H1 (cell line): Measurements from ENCODE around the gene DAGLA. TPM values are rescaled to one million over a fixed set of nuclear protein-coding genes. Genes with fewer than 3 reads are reported as not detected.

Source experiments
- CTCF ChIA-PET: fragments of 300-600 bp; sonication (Branson Sonifier 250); formaldehyde crosslinking; loops from one replicate; lab custom pipeline; 2021; ENCODE audit not compliant: partially characterized antibody; lab: Charles Lee
- POLR2A ChIA-PET: fragments of 300-600 bp; sonication (Branson Sonifier 250); formaldehyde crosslinking; loops from one replicate; lab custom pipeline; 2021; ENCODE audit warnings: inconsistent platforms; ENCODE audit not compliant: partially characterized antibody; lab: Charles Lee
- DNase-seq, 2 experiments: peaks; one replicate each; pipeline versions ENCODE4 v3.0.0 to v3.0.0-alpha.2; 2010 to 2022; ENCODE audit warnings: low spot score in 2 of 2, low read depth in 1 of 2, mixed read lengths in 1 of 2
- FAIRE-seq: peaks from 2 replicates; lab custom pipeline; 2011; peaks lifted over from hg19 to GRCh38; lab: Jason Lieb, UNC
- H2AFZ ChIP-seq: 2 replicates; pipeline ENCODE4 v1.8.1; 2012; ENCODE audit warnings: low read length, inconsistent platforms
- H2AK5ac ChIP-seq: 2 replicates; pipeline ENCODE4 v1.6.1; 2013; ENCODE audit warnings: low read depth, low read length
- H2BK120ac ChIP-seq: replicated peaks from 2 replicates; pipeline ENCODE3; 2013; ENCODE audit warnings: low read depth, low read length, inconsistent platforms
- H2BK12ac ChIP-seq: 2 replicates; pipeline ENCODE4 v1.6.1; 2013; ENCODE audit warnings: low read depth, low read length
- H2BK15ac ChIP-seq: 2 replicates; pipeline ENCODE4 v1.6.1; 2013; ENCODE audit warnings: low read length
- H2BK20ac ChIP-seq: 2 replicates; pipeline ENCODE4 v1.6.1; 2013; ENCODE audit warnings: low read length
- H2BK5ac ChIP-seq: 2 replicates; pipeline ENCODE4 v1.6.1; 2013; ENCODE audit warnings: low read depth, low read length
- H3K14ac ChIP-seq: 2 replicates; pipeline ENCODE4 v1.6.1; 2013; ENCODE audit warnings: inconsistent platforms; ENCODE audit not compliant: insufficient read length
- H3K18ac ChIP-seq: 2 replicates; pipeline ENCODE4 v1.6.1; 2013; ENCODE audit warnings: low read length; ENCODE audit errors: extremely low read depth
- H3K23ac ChIP-seq: 2 replicates; pipeline ENCODE4 v1.6.1; 2013; ENCODE audit warnings: inconsistent platforms; ENCODE audit not compliant: insufficient read length
- H3K23me2 ChIP-seq: 2 replicates; pipeline ENCODE4 v1.6.1; 2013; ENCODE audit warnings: low read depth, low read length
- H3K27ac ChIP-seq: 2 replicates; pipeline ENCODE4 v1.6.1; 2011; ENCODE audit warnings: low read depth, low read length, inconsistent platforms
- H3K27me3 ChIP-seq, 4 experiments: replicated peaks in 1 of 4; 1 replicate in 1 of 4; 2 replicates in 3 of 4; pipeline versions ENCODE4 v1.6.1 to v1.8.1; 2011 to 2013; ENCODE audit warnings: low read length in 3 of 4, mild to moderate bottlenecking in 3 of 4, inconsistent platforms in 2 of 4, mixed read lengths in 2 of 4, moderate library complexity in 1 of 4; ENCODE audit not compliant: control insufficient read depth in 3 of 4, insufficient read depth in 3 of 4; ENCODE audit errors: extremely low read depth in 1 of 4
- H3K36me3 ChIP-seq, 4 experiments: 2 replicates each; pipeline versions ENCODE4 v1.6.1 to v1.8.1; 2011 to 2013; ENCODE audit warnings: mild to moderate bottlenecking in 4 of 4, low read length in 3 of 4, moderate library complexity in 2 of 4, control low read depth in 1 of 4, inconsistent platforms in 1 of 4; ENCODE audit not compliant: insufficient read depth in 4 of 4, control insufficient read depth in 2 of 4
- H3K4ac ChIP-seq: replicated peaks from 2 replicates; pipeline ENCODE3; 2013; ENCODE audit warnings: low read length, low read depth, mixed read lengths, inconsistent platforms; ENCODE audit not compliant: insufficient read length
- H3K4me1 ChIP-seq, 4 experiments: replicated peaks in 1 of 4; 1 replicate in 1 of 4; 2 replicates in 3 of 4; pipeline versions ENCODE4 v1.6.1 to v1.8.1; 2011 to 2013; ENCODE audit warnings: low read length in 3 of 4, inconsistent platforms in 2 of 4, mixed read lengths in 1 of 4; ENCODE audit not compliant: insufficient read depth in 4 of 4, control insufficient read depth in 3 of 4
- H3K4me2 ChIP-seq, 2 experiments: 2 replicates each; pipeline versions ENCODE4 v1.6.1 to v1.8.1; 2011 to 2013; ENCODE audit warnings: low read depth in 2 of 2, low read length in 2 of 2, control low read depth in 1 of 2, inconsistent platforms in 1 of 2, mild to moderate bottlenecking in 1 of 2; ENCODE audit not compliant: insufficient read depth in 1 of 2
- H3K4me3 ChIP-seq, 4 experiments: fragments of 200-600, 300-600 bp in 1 of 4; sonication (generic), shearing (Covaris generic), sonication (Bioruptor Twin) in 1 of 4; 2 replicates each; pipeline versions ENCODE4 v1.5.1 to v1.8.1; 2011 to 2016; ENCODE audit warnings: low read length in 4 of 4, low read depth in 3 of 4, control low read depth in 2 of 4, inconsistent platforms in 2 of 4, mild to moderate bottlenecking in 2 of 4, mixed read lengths in 1 of 4, moderate library complexity in 1 of 4; ENCODE audit not compliant: insufficient read depth in 2 of 4; ENCODE audit errors: extremely low read depth in 1 of 4
- H3K56ac ChIP-seq: replicated peaks from 2 replicates; pipeline ENCODE3; 2013; ENCODE audit warnings: low read depth, mild to moderate bottlenecking, mixed read lengths, low read length, inconsistent platforms; ENCODE audit not compliant: insufficient read length
- H3K79me1 ChIP-seq: 2 replicates; pipeline ENCODE4 v1.6.1; 2013; ENCODE audit warnings: low read depth, low read length, control low read depth
- H3K79me2 ChIP-seq, 2 experiments: 2 replicates each; pipeline versions ENCODE4 v1.6.1 to v1.8.1; 2012 to 2013; ENCODE audit warnings: low read length in 2 of 2, mild to moderate bottlenecking in 2 of 2, inconsistent platforms in 1 of 2; ENCODE audit not compliant: insufficient read depth in 2 of 2, control insufficient read depth in 1 of 2
- H3K9ac ChIP-seq, 4 experiments: replicated peaks in 1 of 4; 1 replicate in 1 of 4; 2 replicates in 3 of 4; pipeline versions ENCODE4 v1.6.1 to v1.8.1; 2011 to 2013; ENCODE audit warnings: low read depth in 3 of 4, low read length in 3 of 4, control low read depth in 2 of 4, mild to moderate bottlenecking in 2 of 4, moderate library complexity in 2 of 4, inconsistent platforms in 1 of 4; ENCODE audit errors: extremely low read depth in 1 of 4
- H3K9me3 ChIP-seq, 2 experiments: 2 replicates each; pipeline versions ENCODE4 v1.6.1 to v1.8.1; 2012 to 2013; ENCODE audit warnings: mild to moderate bottlenecking in 2 of 2, moderate library complexity in 2 of 2, control low read depth in 1 of 2, inconsistent platforms in 1 of 2, low read depth in 1 of 2, low read length in 1 of 2, mixed read lengths in 1 of 2; ENCODE audit not compliant: insufficient read depth in 2 of 2
- H4K20me1 ChIP-seq, 2 experiments: replicated peaks in 1 of 2; 2 replicates each; pipeline versions ENCODE3 to v1.8.1; 2011 to 2013; ENCODE audit warnings: inconsistent platforms in 2 of 2, low read length in 2 of 2, mild to moderate bottlenecking in 1 of 2; ENCODE audit not compliant: insufficient read depth in 2 of 2, control insufficient read depth in 1 of 2
- H4K5ac ChIP-seq: 2 replicates; pipeline ENCODE4 v1.6.1; 2013; ENCODE audit warnings: low read length, low read depth, mixed read lengths, inconsistent platforms; ENCODE audit not compliant: insufficient read length
- H4K8ac ChIP-seq: 2 replicates; pipeline ENCODE4 v1.8.0; 2013; ENCODE audit warnings: mild to moderate bottlenecking, moderate library complexity, low read length, inconsistent platforms; ENCODE audit not compliant: insufficient read depth; ENCODE audit errors: extremely low read depth
- H4K91ac ChIP-seq: replicated peaks from 2 replicates; pipeline ENCODE3; 2013; ENCODE audit warnings: low read length, mixed read lengths, inconsistent platforms; ENCODE audit not compliant: insufficient read length
- BACH1 ChIP-seq: IDR thresholded peaks from 2 replicates; pipeline ENCODE4 v1.6.1; 2012; ENCODE audit warnings: low read length, improper control_type of control experiment
- BCL11A ChIP-seq, 2 experiments: IDR thresholded peaks; one replicate each; pipeline ENCODE4 v1.6.1; 2011; ENCODE audit warnings: low read depth in 2 of 2, low read length in 2 of 2, mild to moderate bottlenecking in 2 of 2
- CBX5 ChIP-seq: fragments of 300-800, 300-1000 bp; sonication (generic); IDR thresholded peaks from 2 replicates; pipeline ENCODE4 v1.7.1; 2016; ENCODE audit warnings: antibody characterized with exemption, low read length, low read depth
- WGBS, 2 experiments: shearing (Covaris generic) in 1 of 2; methylation state at CpG; one replicate each; pipeline versions ENCODE4 v1.1.6 to v1.1.7; 2013 to 2015; ENCODE audit warnings: low lambda C conversion rate in 2 of 2, mixed read lengths in 2 of 2, inconsistent platforms in 1 of 2, low coverage in 1 of 2, missing lambda C conversion rate in 1 of 2; ENCODE audit not compliant: insufficient replicate concordance in 2 of 2, insufficient coverage in 1 of 2, insufficient read length in 1 of 2; ENCODE audit errors: extremely low coverage in 1 of 2, missing lambda C conversion rate in 1 of 2; 5-methylcytosine and 5-hydroxymethylcytosine counted together
- polyA plus RNA-seq, 7 experiments: library from polyadenylated mRNA; depleted of rRNA in 3 of 7; stranded (reverse) in 5 of 7; unstranded in 2 of 7; fragments of >200 nt in 5 of 7; fragments of 200-250 nt in 2 of 7; gene quantifications; 1 replicate in 5 of 7; 2 replicates in 1 of 7; 4 replicates in 1 of 7; pipeline versions ENCODE4 v1.2.1 to v1.2.3, GENCODE V29; 2011 to 2013; ENCODE audit warnings: missing spikeins in 2 of 7, mixed read lengths in 2 of 7
- total RNA-seq: library from RNA; stranded (reverse); fragmentation: NEBNext Ultra II Directional; extraction: Animal tissue kit (Norgen Biotek cat#: 25700); gene quantifications from 2 replicates; pipeline ENCODE4 v1.2.1, GENCODE V29; 2021
- TF ChIP-seq, protein P1 (sequence below): IDR thresholded peaks from 2 replicates; pipeline ENCODE4 v1.6.1; 2012; ENCODE audit warnings: inconsistent platforms

Gene DAGLA
- total and polyA plus RNA-seq, 2 of the 8 experiments (the other 6 are each of a cell fraction or from before 2014, with no cell fraction given) = 3.6 to 6.6 TPM

DNA sequence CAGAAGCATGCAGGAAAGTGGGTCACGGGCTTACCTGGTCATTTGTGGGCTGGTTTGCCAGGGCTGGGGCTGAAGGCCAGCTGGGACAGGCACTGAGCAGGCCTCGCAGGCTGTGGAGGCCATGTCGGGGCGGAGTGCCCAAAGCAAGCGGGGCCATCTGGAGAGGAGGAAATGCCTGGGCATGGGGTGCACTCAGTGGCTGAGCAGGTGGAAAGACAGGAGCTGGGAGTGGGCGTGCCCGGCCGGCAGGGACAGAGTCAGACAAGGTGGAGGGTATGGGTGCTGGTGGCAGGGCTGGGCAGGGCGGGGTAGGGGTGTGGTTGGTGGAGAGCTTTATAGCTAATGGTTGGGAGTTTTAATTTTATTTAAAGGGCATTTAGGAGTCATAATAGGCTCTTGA, 27.4 kb downstream of the DAGLA start:
- Histone ChIP-seq H3K56ac (no peak overlapping the region), H4K5ac (no peak overlapping the region), H3K27ac (no peak overlapping the region), H4K8ac (peak overlapping the region; percentile 86; the same call in 1 of the 2 replicates), H3K18ac (no peak overlapping the region), H4K91ac (no peak overlapping the region), H3K9ac (no peak overlapping the region), H3K14ac (no peak overlapping the region), H2BK15ac (no peak overlapping the region), H3K23ac (no peak overlapping the region), H3K27me3 (no peaks in the 10 kb centered on the region; a peak in 1 of 7 replicates), H3K4me2 (no peak overlapping the region), H2BK120ac (no peak overlapping the region), H3K79me2 (no peaks in the 10 kb centered on the region), H2BK12ac (0 out of 2 replicates have a peak overlapping the region, but pooled peaks have one; percentile 9), H4K20me1 (no peaks in the 10 kb centered on the region), H3K36me3 (no peaks in the 10 kb centered on the region), H2BK20ac (no peak overlapping the region), H2AFZ (no peak overlapping the region), H2BK5ac (no peak overlapping the region), H2AK5ac (no peak overlapping the region), H3K23me2 (peaks cover 2% of the 10 kb centered on the region; the same call in 1 of the 2 replicates), H3K79me1 (no peaks in the 10 kb centered on the region), H3K4me3 (no peak overlapping the region), H3K9me3 (no peaks in the 10 kb centered on the region), H3K4ac (no peak overlapping the region), H3K4me1 (peaks cover 0 to 11% (median 8%) of the 10 kb centered on the region in 4 experiments; a peak in 4 of 7 replicates)
- DNase-seq (no peak), FAIRE-seq (no peak)
- ChIA-PET POLR2A (interaction anchor here (1.2 kb wide), 1 partner anchor 11 kb away, joined by 3 read pairs; no protein-coding TSS in a partner anchor), CTCF (interaction anchor here (0.6 to 7.9 kb wide), 9 partner anchors 9 to 945 kb away, joined by 3 to 47 read pairs (median 5); no protein-coding TSS in a partner anchor)
- WGBS, 2 experiments = 88% methylated on average over 9 of the region's 9 CpGs; no CpG with 5 or more reads in 1 of the 2 experiments
- TF ChIP-seq BACH1 (no peak), BCL11A (IDR thresholded peaks at IDR 0.05; ENCODE audit: low read depth in 2 of 2, low read length in 2 of 2) (no peak), CBX5 (no peak)
- TF ChIP-seq, protein P1, sequence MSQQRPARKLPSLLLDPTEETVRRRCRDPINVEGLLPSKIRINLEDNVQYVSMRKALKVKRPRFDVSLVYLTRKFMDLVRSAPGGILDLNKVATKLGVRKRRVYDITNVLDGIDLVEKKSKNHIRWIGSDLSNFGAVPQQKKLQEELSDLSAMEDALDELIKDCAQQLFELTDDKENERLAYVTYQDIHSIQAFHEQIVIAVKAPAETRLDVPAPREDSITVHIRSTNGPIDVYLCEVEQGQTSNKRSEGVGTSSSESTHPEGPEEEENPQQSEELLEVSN = no peak
